NOMO-1 treated with DMSO at 0.1 percent for 48 hours (cell line): ENCODE measurements around the gene TFEC.
"Not testable (repeated sequence)": the region's sequence is repeated elsewhere in the genome, so short reads cannot be mapped to it uniquely, and the experiment has no call there.

ENCODE experiments used
- DNase-seq: peaks from one replicate; lab custom pipeline; 2025; ENCODE audit not compliant: unreplicated experiment; lab: John Stamatoyannopoulos, UW

The TFEC gene

GRCh38 chr7:116030651-116031276 is at the start of gene TFEC:
TSS of gene TFEC (minus strand) at chr7:116030763. CDS start at chr7:115984441, 46,322 bp downstream.
- DNase-seq: peak; percentile 39

GRCh38 chr7:116075351-116076145 is 45.0 kb upstream of the TFEC start:
- DNase-seq: no peak

- DNase-seq: no peak
These were observed 41.1 kb upstream of the TFEC start for GRCh38 chr7:116071629-116072028.

GRCh38 chr7:116064179-116064578 is 33.6 kb upstream of the TFEC start:
- DNase-seq: no peak

- DNase-seq: no peak
These were observed 32.1 kb upstream of the TFEC start for GRCh38 chr7:116062666-116063065.

- no peak for DNase-seq
These were observed 21.4 kb upstream of the TFEC start for GRCh38 chr7:116052006-116052405.

- not testable (repeated sequence) for DNase-seq
These were observed 16.7 kb upstream of the TFEC start for GRCh38 chr7:116047261-116047660.

GRCh38 chr7:116045532-116045931 is 15.0 kb upstream of the TFEC start:
- DNase-seq: no peak

- no peak for DNase-seq
These were observed 11.1 kb upstream of the TFEC start for GRCh38 chr7:116041615-116042014.

GRCh38 chr7:116037401-116037800 is 6.8 kb upstream of the TFEC start:
- peak; percentile 33 for DNase-seq

- no peak for DNase-seq
These were observed 3.8 kb upstream of the TFEC start for GRCh38 chr7:116034411-116034810.

- no peak for DNase-seq
These were observed 2.3 kb upstream of the TFEC start for GRCh38 chr7:116032886-116033285.

GRCh38 chr7:116028787-116029186 is 1.8 kb downstream of the TFEC start:
- peak; percentile 5 for DNase-seq

GRCh38 chr7:116027786-116028185 is 2.8 kb downstream of the TFEC start:
- no peak for DNase-seq

GRCh38 chr7:116024826-116025809 is 5.4 kb downstream of the TFEC start:
- DNase-seq: peak; percentile 24

- no peak for DNase-seq
These were observed 9.3 kb downstream of the TFEC start for GRCh38 chr7:116021237-116021636.

GRCh38 chr7:116018731-116019130 is 11.8 kb downstream of the TFEC start:
- DNase-seq: no peak

GRCh38 chr7:116013675-116014074 is 16.9 kb downstream of the TFEC start:
- no peak for DNase-seq

- DNase-seq: no peak
These were observed 19.0 kb downstream of the TFEC start for GRCh38 chr7:116011584-116011983.

GRCh38 chr7:116004762-116005161 is 25.8 kb downstream of the TFEC start:
- DNase-seq: not testable (repeated sequence)

GRCh38 chr7:115997221-115997620 is 33.3 kb downstream of the TFEC start:
- DNase-seq: no peak
